ENCODE data around the gene RPS19. TPM values are rescaled to one million over a fixed set of nuclear protein-coding genes. Genes with fewer than 3 reads are reported as not detected.

The RPS19 gene
- total RNA-seq, 1 experiment from 2014 or later: 3,152 TPM

GRCh38 chr19:41889896-41890295 lies 29.8 kb downstream of the RPS19 start:
- POLR2A ChIA-PET: no interaction called here
- no peaks in the 10 kb centered on the region; the same call in 1 of the 2 replicates for H3K27me3 Mint-ChIP-seq (ENCODE audit: low read depth)
- CTCF ChIA-PET: interaction anchor here (0.7 kb wide), 1 partner anchor 15 kb away, joined by 3 read pairs; no protein-coding TSS in a partner anchor
- H3K4me1 Mint-ChIP-seq: peaks cover 27% of the 10 kb centered on the region
- DNase-seq (ENCODE audit: low spot score): no peak
- no peaks in the 10 kb centered on the region for H3K9me3 Mint-ChIP-seq
- no peak overlapping the region for H3K27ac Mint-ChIP-seq
- ATAC-seq: no peak
- peaks cover 3% of the 10 kb centered on the region for H3K36me3 Mint-ChIP-seq
- TF ChIP-seq ZNF219 (CRISPR knock-in tag; IDR thresholded peaks at IDR 0.05; ENCODE audit: borderline replicate concordance): no peak
- TF ChIP-seq IRF2 (CRISPR knock-in tag; IDR thresholded peaks at IDR 0.05; ENCODE audit: borderline replicate concordance, low read depth): no peak
- no peak for TF ChIP-seq ESRRA (CRISPR knock-in tag; IDR thresholded peaks at IDR 0.05; ENCODE audit: borderline replicate concordance)
- no peak for TF ChIP-seq NFATC4 (CRISPR knock-in tag; IDR thresholded peaks at IDR 0.05)
- TF ChIP-seq TEAD1 (CRISPR knock-in tag; IDR thresholded peaks at IDR 0.05): no peak
- no peak for TF ChIP-seq KAT7 (CRISPR knock-in tag; IDR thresholded peaks at IDR 0.05; ENCODE audit: borderline replicate concordance)
- no peak for TF ChIP-seq ZNF425 (CRISPR knock-in tag; conservative IDR thresholded peaks at IDR 0.05)
- TF ChIP-seq NR2C2 (CRISPR knock-in tag; IDR thresholded peaks at IDR 0.05): no peak
- TF ChIP-seq OVOL2 (CRISPR knock-in tag; IDR thresholded peaks at IDR 0.05; ENCODE audit: borderline replicate concordance): no peak
- TF ChIP-seq CBFB (CRISPR knock-in tag; IDR thresholded peaks at IDR 0.05; ENCODE audit: low read depth): no peak
- no peak for TF ChIP-seq MLX (CRISPR knock-in tag; IDR thresholded peaks at IDR 0.05)
- no peak for TF ChIP-seq HMGXB4 (CRISPR knock-in tag; IDR thresholded peaks at IDR 0.05)
- TF ChIP-seq AR (CRISPR knock-in tag; IDR thresholded peaks at IDR 0.05): no peak
- TF ChIP-seq ZNF671 (CRISPR knock-in tag; IDR thresholded peaks at IDR 0.05): no peak
- TF ChIP-seq ZNF532 (CRISPR knock-in tag; IDR thresholded peaks at IDR 0.05; ENCODE audit: borderline replicate concordance): no peak
- H3K4me3 Mint-ChIP-seq: no peak overlapping the region
